GM20431 (cell line): Measurements from ENCODE around the gene R3HCC1L.
"Not testable (repeated sequence)": the region's sequence is repeated elsewhere in the genome, so short reads cannot be mapped to it uniquely, and the experiment has no call there.

Experiments used
- in situ Hi-C: fragments of 300-500 bp; cut with MseI, MboI; formaldehyde crosslinking; loops from one replicate; pipeline ENCODE4 v1.15.0; 2020; ENCODE audit warnings: low sequenced_read_pairs; ENCODE audit not compliant: unreplicated experiment

R3HCC1L gene

GRCh38 chr10:98125940-98126631 is 8.4 kb upstream of the R3HCC1L start:
- in situ Hi-C loops: no loop called here

DNA sequence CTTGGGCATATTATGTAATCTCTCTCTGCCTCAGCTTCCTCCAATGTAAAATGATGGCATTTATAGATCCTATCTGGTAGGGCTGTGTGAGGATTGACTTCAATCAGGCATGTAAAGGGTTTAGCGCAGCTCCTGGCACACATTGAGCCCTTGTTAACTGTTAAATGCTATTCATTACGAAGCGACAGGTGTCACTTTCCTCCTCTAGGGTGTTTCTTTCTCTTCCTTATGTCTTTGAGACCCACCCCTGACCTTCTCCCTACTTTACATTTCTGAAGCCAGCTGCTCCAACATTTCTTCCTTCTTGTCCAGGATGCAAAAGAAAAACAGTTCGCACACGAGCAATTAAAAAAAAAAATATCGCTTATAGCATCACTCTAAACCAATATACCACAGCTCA is 5.7 kb upstream of the R3HCC1L start:
- in situ Hi-C loops: no loop called here

DNA sequence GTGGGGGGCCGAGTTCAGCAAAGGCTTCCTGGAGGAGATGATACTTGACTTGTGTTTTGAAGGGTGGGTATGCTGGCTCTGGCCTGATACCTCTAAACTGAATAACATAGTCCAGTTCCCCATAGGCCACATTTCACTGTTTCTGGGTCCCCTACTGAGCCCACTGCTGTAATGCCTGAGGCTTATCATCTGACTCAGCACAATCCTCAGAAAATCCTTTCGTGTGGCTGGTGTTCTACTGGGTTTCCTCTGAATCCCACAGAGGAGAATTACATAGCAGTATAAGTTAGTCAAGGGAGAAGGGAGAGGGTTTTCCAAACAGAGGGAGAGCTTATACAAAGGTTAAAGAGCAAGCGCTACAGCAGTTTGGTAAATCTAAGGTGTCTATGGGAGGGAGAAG is 2.8 kb upstream of the R3HCC1L start:
- in situ Hi-C loops: no loop called here

DNA sequence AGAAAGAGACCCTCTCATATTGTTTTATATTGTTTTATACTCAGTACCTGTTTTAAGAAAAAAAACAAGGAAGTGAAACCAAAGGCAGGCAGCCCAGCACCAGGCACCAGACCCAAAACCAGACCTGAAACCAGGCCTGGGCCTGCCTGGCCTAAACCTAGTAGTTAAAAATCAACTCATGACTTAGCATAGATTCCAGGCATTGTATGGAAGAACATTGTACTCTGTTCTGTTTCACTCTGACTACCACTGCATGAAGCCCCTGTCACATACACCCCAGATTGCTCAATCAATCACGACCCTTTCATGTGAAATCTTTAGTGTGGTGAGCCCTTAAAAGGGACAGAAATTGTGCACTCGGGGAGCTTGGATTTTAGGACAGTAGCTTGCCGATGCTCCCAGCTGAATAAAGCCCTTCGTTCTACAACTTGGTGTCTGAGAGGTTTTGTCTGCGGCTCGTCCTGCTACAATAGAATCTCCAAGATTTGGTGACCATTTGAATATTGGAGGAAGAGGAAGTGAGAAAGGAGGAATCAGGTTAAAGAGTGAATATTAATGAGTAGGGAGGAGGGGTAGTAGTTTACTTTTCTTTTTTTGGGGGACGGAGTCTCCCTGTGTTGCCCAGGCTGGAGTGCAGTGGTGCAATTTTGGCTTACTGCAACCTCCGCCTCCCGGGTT is 1.2 kb upstream of the R3HCC1L start:
- in situ Hi-C loops: not testable (repeated sequence)

GRCh38 chr10:98134117-98134430 is 383 bp upstream of the R3HCC1L start:
- in situ Hi-C loops: no loop called here

DNA sequence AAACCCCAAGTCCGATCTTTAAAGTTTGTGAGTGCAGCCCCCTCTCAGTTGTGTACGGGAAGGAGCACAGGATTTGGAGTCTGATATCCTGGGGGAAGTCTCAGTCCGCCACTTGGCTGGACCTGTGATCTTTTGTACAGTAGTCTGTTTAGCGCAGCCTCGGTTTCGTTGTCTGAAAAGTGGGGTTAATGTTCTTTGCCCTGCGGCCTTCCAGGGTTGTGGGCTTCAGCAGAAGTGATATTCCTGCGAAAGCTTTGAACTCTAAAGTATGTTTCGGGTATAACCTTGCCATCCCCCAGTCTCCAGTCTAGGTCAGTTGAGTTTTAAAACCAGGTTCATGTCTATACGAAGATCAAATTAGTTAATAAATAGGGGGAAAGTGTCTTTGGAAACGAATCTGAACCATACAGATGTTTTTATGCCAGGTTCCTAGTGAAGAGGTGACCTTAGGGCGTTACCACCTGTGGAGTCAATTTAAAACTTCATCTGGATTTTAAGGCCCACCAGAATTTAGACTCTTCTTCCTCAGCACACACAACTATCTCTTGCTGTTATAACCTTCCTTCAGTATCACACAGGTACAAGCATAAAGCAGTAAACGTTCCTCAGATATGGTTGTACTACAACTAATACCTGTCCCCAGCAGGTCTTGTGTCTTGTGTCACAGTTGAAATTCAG is 904 bp downstream of the R3HCC1L start:
- in situ Hi-C loops: no loop called here

GRCh38 chr10:98136775-98137174 is 2.3 kb downstream of the R3HCC1L start:
- in situ Hi-C loops: not testable (repeated sequence)

GRCh38 chr10:98138031-98138430 is 3.6 kb downstream of the R3HCC1L start:
- in situ Hi-C loops: no loop called here

GRCh38 chr10:98139431-98139830 is 5.0 kb downstream of the R3HCC1L start:
- in situ Hi-C loops: no loop called here

DNA sequence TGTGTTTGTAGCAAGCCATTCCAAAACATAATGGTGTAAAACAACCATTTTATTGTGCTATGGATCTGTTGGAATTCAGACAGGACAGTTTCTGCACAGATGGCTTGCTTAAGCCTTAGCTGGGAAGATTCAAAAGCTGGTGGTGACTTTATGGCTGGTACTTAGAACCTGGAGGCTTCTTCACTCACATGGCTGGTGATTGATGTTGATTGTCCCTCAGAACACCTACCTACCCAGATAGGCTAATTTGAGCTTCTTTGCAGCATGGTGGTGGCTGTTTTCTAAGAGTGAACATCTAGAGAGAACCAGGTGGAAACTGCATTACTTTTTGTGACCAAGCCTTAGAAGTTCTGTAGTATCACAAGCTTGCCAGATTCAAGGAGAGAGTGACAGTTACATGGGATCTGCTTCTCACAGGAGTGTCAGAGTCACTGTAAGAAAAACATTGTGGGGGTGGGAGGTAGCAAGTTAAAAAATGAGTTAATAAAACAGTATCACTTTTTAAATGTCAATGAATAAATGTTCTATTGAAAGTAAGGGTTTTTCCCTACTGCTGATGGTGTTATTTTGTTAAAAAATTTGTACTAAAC is 7.1 kb downstream of the R3HCC1L start:
- in situ Hi-C loops: no loop called here

- in situ Hi-C loops: no loop called here
Observed at GRCh38 chr10:98144985-98145384, 10.5 kb downstream of the R3HCC1L start.

DNA sequence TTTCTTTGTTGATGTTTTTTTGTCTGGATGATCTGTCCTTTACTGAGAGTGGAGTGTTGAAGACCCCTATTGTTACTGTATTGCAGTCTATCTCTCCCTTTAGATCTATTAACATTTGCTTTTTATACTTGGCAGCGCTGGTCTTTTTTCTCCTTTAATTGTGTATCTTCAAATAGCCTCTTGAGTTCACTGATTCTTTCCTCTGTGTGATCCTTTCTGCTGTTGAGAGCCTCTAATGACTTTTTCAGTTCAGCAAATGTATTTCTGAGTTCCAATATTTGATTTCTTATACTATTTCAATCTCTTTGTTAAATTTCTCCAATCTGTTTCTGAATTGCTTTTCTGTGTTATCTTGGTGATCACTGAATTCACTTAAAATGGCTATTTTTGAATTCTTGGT is 15.4 kb downstream of the R3HCC1L start:
- in situ Hi-C loops: no loop called here

DNA sequence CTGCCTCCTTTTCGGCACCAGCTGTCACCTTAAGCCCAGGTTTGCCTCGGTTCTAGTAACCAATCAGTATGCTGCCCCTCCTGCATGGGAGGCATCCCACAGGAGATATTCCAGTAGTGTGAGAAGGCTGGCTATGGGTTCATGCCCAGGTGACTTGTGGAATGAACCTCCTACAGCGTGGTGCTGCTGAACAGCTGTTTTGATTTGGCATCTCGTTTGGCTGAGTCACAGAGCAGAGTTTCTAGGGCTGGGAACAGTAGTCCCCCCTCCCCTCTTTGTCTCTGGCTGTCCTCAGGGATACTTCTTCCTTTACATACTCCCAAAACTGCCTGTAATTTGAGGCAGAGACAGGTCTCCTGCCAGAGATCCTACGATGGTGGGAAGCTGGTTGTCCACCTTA is 16.1 kb downstream of the R3HCC1L start:
- in situ Hi-C loops: no loop called here

DNA sequence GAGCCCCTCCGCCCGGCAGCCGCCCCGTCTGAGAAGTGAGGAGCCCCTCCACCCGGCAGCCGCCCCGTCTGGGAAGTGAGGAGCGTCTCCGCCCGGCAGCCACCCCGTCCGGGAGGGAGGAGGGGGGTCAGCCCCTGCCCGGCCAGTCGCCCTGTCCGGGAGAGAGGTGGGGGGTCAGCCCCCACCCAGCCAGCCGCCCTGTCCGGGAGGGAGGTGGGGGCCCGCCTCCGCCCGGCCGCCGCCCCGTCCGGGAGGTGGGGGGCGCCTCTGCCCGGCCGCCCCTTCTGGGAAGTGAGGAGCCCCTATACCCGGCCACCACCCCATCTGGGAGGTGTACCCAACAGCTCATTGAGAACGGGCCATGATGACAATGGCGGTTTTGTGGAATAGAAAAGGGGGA is 18.3 kb downstream of the R3HCC1L start:
- in situ Hi-C loops: not testable (repeated sequence)

DNA sequence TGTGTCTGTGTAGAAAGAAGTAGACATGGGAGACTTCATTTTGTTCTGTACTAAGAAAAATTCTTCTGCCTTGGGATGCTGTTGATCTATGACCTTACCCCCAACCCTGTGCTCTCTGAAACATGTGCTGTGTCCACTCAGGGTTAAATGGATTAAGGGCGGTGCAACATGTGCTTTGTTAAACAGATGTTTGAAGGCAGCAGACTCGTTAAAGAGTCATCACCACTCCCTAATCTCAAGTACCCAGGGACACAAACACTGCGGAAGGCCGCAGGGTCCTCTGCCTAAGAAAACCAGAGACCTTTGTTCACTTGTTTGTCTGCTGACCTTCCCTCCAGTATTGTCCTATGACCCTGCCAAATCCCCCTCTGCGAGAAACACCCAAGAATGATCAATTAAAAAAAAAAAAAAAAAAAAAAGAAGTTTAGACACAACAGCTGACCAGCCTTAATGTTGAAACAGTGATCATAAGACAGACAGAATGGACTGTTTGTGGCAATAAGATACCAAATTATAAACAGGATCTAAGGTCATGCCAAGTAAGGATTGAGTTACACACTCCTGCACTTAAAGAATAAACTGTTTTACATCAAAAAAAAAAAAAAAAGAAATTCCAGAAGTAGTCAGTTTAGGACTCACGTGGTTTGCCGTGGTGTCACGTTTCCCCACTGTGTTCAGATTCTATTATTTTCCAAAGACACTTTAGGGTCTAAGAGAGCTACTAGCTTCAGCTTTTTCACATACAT is 18.9 kb downstream of the R3HCC1L start:
- in situ Hi-C loops: not testable (repeated sequence)

DNA sequence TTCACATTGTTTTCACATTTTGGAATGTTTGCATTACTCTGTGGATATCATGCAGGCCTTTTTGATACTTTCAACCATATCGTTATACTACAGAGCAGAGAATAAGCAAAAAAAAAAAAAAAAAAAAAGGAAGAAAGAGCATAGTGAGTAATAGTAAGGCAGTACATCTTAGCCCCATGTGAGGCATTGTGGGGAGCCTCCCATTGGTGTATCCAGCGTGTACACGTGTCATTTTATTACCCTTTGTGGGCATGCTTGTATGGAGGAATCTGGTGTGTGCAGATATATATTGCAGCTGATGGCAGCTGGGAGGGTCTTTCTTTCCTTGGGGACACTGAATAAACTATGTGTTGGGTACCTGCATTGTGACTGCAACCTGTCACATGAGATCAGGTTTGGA is 19.6 kb downstream of the R3HCC1L start:
- in situ Hi-C loops: no loop called here

DNA sequence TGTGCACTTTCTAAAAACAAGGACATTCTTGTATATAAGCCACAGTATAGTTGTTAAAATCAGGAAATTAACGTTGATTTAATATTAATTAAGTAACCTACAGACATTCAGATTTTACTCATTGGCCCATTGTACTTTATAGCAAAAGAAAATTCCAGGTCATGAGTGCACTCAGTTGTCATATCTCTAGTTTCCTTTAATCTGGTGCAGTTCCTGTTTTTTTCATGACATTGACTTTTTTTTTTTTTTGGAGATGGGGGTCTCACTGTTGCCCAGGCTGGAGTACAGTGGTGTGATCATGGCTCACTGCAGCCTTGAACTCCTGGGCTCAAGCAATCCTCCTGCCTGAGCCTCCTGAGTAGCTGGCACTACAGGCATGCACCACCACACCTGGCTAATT is 24.1 kb downstream of the R3HCC1L start:
- in situ Hi-C loops: no loop called here

DNA sequence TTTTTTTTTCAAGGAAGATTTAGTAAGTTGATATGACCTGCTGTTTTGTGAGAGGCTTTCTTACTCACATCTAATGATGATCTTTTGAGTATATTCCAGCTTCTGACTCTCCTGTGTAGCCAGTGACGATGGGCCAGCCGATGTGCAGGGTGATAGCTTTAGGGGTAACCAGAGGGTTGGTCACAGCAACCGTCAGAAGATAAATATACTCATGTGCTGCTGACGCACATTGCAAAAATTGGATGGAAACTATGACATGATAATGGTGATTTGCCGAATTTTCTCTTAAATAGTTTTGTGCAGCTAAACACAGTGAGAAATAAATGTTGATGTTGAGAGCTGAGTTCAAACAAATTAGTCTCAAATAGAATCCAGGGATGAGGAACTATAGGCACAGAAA is 29.5 kb downstream of the R3HCC1L start:
- in situ Hi-C loops: no loop called here

DNA sequence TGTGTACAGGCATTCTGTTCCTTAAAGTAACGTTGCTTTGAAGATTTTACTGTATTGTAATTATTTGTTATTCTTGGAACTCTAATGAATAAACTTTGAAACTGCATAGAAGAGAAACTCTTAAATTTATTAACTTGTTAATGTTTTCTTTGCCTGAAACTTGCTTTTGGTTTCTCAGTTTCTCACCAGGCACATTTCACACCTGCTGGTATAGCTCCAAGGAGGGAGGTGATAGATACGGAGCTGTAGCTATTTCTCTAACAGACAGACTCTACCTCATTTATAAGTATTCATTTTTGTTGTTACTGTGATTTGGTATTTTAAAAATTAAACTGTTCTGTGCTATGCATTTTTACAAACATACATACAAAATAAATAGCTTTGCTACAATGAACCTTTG is 32.7 kb downstream of the R3HCC1L start:
- in situ Hi-C loops: no loop called here

- in situ Hi-C loops: no loop called here
Observed at GRCh38 chr10:98168147-98168546, 33.7 kb downstream of the R3HCC1L start.

- in situ Hi-C loops: no loop called here
Observed at GRCh38 chr10:98168766-98169165, 34.3 kb downstream of the R3HCC1L start.
